GM19099 (cell line): Measurements from ENCODE around the gene AGBL5.

Source experiments
- POLR2A ChIP-seq: IDR thresholded peaks from 3 replicates; pipeline ENCODE4 v1.6.1; 2011; ENCODE audit warnings: low read depth; ENCODE audit not compliant: insufficient read length; ENCODE audit errors: extremely low read depth

The AGBL5 gene, protein sequence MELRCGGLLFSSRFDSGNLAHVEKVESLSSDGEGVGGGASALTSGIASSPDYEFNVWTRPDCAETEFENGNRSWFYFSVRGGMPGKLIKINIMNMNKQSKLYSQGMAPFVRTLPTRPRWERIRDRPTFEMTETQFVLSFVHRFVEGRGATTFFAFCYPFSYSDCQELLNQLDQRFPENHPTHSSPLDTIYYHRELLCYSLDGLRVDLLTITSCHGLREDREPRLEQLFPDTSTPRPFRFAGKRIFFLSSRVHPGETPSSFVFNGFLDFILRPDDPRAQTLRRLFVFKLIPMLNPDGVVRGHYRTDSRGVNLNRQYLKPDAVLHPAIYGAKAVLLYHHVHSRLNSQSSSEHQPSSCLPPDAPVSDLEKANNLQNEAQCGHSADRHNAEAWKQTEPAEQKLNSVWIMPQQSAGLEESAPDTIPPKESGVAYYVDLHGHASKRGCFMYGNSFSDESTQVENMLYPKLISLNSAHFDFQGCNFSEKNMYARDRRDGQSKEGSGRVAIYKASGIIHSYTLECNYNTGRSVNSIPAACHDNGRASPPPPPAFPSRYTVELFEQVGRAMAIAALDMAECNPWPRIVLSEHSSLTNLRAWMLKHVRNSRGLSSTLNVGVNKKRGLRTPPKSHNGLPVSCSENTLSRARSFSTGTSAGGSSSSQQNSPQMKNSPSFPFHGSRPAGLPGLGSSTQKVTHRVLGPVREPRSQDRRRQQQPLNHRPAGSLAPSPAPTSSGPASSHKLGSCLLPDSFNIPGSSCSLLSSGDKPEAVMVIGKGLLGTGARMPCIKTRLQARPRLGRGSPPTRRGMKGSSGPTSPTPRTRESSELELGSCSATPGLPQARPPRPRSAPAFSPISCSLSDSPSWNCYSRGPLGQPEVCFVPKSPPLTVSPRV

DNA sequence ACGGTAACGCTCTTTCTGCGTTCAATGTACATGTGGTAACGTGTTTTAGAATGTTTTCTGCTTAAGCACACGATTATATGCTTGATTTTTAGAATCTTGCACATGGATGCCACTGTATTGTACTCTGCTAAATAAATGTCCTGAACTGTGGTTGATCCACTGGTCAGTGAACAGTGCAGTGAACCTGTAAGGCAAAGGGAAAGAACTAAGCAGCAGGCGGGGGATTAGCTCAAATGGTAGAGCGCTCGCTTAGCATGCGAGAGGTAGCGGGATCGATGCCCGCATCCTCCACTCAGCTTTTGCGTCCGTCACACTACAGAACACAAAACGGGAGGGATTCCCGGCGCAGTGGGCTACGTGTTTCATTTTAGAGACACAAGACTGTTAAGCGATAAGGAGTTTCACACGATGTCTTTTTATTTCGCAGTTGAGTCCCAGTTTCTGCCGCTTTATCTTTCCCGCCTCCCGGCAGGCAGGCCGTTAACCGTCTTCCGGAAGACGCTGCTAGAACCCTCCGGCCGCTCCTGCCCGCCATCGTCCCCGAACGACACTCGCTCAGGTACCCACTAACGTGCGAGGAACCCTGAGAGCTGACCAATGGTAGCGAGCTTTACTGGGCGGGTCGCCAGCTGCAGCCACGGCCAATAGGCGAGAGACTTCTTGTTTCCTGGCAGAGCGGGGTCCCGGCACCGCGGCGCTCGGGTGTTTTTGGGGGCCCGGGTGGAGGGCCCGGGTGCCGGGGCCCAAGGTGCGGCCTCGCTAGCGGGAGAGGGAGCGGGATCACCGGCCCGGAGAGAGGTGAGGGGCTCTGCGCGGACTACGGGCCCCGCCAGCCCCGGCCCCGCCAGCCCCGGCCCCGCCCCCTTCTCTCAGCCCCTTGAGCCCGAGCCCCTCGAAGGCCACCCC lies at the start of gene AGBL5:
Gene AGBL5 (plus strand): TSS at position 673 of the 906 bp plus-strand sequence. CDS start 1,291 bp downstream, outside the sequence.
- peak; percentile 81 for TF ChIP-seq POLR2A

DNA sequence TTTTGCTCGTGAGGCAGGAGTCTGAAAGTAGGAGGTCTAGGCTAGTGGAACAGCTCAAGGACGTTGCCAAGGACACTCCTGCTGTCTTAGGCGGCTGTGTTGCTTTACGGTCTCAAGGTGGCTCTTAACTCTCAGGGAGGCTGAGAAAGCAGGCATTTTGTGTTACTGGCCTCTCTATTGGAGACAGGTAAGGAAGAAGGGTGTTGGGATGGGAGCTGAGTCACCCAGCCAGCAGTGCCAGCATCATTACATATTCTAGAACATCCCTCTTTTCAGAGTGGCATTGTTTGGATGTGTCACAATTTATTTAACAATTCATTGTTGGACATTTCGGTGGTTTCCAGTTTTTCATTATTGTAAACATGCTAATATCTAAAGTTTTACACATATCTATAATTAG lies 49.5 kb upstream of the AGBL5 start:
- no peak for TF ChIP-seq POLR2A

DNA sequence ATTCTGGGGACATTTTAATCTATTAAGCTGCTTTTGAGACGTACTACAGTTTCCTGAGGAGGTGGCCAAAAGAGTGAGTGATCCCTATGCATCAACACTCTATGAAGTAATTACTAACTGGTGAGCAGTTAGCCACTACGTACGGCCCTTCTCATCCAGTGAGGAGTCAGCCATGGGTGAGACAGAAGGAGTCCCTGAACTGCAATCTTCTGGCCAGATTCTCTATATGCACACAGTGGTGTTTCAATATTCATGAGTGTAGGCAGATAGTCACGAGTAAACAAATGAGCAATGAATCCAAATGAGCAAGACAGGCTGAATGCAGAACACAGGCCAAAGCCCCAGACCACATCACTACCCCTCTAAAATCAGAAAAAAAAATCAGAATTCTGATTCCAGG lies 48.5 kb upstream of the AGBL5 start:
- TF ChIP-seq POLR2A, result no peak

DNA sequence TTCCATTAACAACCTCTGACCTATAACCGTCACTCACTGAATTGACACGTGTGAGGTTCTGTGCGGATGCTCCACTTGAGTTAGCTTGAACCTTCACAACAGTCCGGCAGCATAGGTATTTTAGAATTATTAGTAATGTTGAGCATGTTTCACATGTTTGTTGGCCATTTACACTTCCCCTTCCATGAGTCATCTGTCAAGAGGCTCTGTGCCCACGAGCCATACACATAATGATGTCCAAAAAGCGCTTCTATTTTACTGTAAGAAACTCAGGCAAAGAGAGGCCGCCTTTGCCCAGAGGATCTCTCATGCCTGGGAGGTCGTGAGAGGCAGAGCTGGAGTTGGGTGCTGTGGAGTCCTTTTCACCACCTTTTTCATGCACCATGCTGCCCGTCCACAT lies 47.6 kb upstream of the AGBL5 start:
- TF ChIP-seq POLR2A, result no peak

DNA sequence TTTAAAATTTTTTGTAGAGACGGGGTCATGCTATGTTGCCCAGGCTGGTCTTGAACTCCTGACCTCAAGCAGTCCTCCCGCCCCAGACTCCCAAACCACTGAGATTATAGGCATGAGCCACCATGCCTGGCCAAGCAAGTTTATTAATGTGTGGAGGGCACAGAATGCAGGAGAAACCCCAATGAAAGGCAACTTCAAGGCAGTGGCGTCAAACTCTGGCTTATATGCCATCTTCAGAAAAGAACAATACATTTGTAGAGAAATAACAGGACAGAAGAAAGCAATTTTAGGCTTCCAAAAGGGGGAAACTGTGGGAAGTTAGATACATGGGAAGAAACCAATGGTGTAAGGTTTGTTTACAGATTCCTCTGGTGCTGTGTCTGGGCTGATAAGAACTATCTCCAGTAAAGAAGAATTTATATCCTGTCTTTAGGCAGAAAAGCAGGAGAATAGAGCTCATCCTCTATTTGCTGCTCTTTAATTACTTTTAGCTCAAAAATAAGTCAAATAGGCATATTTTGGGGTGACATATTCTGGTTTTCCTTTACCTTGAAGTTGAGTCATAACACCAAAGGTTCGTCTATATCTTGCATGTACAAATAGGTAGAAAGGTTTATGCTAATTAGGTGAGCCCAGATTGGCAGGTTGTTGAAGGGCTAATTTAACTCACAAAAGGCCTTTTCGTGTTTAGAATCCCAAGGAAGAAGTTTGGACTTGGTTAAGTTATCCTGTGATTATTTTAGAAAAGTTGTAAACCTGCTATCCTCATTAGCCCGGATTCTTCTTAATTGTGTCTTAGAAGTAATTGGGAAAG lies 44.7 kb upstream of the AGBL5 start:
- no peak for TF ChIP-seq POLR2A

DNA sequence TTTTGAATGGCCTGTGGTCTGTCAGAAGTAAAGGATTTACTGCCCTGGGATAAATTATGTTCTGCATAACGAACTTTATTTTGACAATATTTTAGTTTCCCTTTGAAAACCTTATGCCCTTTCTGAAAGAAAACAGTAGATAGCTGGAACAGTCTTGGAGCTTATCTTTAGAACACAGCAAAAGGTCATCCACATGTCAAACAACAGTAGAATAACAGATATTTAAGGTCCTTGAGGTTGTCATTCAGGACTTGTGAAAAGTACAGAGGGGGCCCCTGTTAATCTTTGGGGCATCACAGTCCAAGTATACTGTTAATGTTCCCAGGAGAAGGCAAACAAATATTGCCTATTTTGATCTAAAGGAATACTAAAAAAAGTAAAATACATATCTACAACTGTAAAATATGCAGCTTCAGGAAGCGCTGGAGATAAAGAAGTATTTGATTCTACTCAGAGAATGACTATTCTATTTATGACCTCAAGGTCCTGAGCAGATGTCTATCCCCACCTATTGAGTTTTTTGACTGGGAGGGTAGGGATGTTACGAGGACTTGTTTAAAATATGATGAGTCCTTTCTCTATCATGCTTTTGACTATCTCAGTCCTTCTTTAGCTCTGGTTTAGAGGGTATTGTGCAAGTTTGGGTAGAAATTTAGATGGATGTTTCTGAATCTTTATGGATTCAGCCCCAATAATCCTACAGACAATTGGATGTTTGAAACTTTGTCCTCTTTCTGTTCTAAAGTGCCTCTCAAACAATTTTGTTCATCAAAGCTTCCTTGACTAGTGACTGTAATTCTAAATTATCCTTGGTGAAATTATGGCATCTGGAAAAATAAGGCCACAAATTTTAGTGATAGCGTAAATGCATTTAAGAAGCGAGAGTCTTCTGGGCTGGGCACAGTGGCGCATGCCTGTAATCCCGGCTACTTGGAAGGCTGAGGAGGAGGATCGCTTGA lies 43.8 kb upstream of the AGBL5 start:
- no peak for TF ChIP-seq POLR2A

DNA sequence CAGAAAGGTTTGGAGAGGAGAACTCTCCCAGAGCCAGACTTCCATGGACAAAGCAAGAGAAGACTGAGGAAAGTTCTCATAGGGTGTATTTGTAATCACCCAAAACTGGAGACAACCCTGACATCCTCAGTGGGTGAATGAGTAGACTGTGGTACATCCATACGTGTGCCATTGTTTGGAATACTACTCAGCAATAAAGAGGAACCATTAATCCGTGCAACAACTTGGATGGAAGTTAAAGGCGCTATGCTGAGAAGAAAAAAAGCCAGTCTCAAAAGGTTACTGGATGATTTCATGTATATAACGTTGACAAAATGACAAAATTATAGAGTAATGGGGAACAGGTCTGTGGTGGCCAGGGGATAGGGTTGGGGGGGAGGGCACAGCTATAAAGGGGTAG lies 42.8 kb upstream of the AGBL5 start:
- TF ChIP-seq POLR2A, result no peak

DNA sequence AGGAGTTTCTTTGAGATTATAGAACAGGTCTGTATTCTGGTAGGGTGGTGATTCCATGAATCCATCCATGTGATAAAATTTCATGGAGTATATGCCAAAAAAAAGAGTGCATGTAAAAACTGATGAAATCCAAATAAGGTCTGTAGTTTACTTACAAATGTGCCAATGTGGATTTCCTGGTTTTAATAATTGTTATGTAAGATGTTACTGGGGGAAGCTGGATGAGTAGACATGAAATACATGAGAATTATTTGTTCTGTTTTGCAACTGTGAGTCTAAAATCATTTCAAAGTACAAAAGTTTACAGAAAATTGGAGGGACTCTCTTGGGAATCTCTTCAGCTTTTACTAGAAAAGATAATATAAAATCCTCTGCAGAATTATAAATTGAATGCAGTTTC lies 42.4 kb upstream of the AGBL5 start:
- TF ChIP-seq POLR2A, result no peak

DNA sequence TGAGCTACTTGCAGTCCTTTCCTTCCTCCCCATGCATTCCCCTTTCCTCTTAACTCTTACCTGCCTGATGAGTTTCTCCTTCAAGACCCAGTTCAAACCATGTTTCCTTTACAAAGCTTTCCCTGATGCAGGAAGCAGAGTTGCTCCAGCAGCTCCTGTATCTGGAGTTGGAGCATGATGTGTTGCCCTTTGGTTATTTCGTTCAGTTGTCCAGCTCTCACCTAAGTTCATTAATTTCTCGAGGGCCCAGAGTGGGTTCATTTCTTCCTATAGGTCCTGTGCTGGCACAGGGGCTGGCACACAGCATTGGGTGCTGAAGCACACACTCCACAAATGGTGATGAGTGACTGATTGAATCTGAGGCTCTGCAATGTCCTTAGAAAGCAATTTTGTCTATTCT lies 41.8 kb upstream of the AGBL5 start:
- TF ChIP-seq POLR2A, result no peak

DNA sequence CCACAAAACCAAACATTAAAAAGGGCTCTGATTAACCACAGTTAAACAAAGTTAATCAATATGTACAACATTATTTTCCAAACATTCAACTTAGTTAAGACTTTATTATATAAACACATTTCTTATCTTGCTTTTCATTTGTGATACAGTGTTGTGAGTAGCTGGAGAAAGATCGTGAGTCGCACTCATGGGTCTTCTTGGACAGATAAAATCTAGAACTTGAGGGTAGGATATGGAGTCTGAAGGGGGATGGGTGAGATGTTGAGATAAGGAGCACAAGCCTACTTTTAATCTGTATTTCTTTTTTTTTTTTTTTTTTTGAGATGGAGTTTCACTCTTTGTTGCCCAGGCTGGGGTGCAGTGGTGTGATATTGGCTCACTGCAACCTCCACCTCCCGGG lies 41.3 kb upstream of the AGBL5 start:
- no peak for TF ChIP-seq POLR2A

DNA sequence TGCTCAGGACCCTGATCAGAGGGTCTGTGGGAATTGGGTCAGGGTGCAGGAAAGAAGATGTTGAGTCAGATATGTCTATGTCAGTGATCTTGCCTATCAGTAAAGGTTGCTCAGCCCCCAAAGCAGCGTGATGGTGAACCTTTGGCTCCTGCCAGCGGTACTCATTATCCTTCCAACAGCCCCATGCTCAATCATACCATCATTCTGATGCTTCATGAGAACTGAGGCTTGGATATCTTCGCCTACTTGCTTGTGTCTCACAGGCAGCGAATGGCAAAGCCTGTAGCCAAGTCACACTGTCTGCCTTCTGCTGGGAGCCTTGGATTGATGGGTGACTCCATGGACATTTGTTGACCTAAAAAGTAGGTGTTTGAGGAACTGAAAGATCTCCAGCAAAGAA lies 37.7 kb upstream of the AGBL5 start:
- no peak for TF ChIP-seq POLR2A

DNA sequence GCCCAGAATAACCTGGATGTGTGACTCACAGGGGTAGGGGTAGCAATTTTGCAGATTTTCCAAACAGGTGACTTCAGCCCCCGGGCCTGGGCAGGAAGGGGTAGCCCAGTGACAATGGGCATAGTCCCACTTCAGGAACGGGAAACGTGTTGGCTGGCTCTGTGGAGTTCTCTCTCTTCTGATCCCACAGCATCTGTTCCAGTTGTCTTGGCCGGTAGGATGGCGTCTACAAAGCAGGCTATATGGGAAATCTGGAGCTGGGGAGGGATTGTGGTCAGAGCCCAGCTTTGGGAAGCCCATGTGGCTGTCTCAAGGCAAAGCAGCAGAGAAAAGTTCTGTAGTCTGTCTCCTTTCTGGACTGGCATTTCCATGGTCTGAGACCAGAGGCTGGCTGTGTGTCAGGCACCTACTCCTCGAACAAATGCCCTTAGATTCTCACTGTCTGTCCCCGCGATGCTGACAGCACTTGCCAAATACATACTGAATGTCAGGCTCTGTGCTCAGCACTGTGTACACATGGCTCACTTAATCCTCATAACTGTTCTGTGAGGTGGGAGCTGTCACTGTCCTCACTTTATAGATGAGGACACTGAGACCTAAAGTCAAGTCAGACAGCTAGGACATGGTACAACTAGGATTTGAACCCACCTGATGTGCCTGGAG lies 36.6 kb upstream of the AGBL5 start:
- TF ChIP-seq POLR2A, result no peak
